HCT116 (cell line): ENCODE data around the gene PAN3. TPM values are rescaled to one million over a fixed set of nuclear protein-coding genes. Genes with fewer than 3 reads are reported as not detected.

Source experiments
- ATAC-seq: fragments of 200-7000 bp; cut with Tn5 transposase; 2 replicates; pipeline ENCODE4 v1.9.1; 2020; ENCODE audit warnings: mild to moderate bottlenecking, moderate library complexity
- BruUV-seq: library from RNA; stranded (reverse); fragments of 400-500 nt; replicated peaks from 2 replicates; lab custom pipeline; 2021; lab: Mats Ljungman, UMichigan
- CTCF ChIA-PET: fragments of 300-600 bp; sonication (Branson Sonifier 250); formaldehyde crosslinking; loops from one replicate; lab custom pipeline; 2021; ENCODE audit warnings: antibody characterized with exemption; lab: Charles Lee
- POLR2A ChIA-PET: fragments of 300-600, 350-600 bp; sonication (Branson Sonifier 250); formaldehyde crosslinking; loops from one replicate; lab custom pipeline; 2021; ENCODE audit warnings: antibody characterized with exemption; lab: Charles Lee
- RAD21 ChIA-PET, 2 experiments: fragments of 300-600 bp; sonication (Branson Sonifier 250); formaldehyde crosslinking; loops; one replicate each; lab custom pipeline; 2023; ENCODE audit warnings: low total read pairs in 2 of 2; ENCODE audit not compliant: uncharacterized antibody in 2 of 2, unreplicated experiment in 2 of 2, low non-redundant PET in 1 of 2; lab: Charles Lee
- DNase-seq: peaks from one replicate; pipeline ENCODE4 v3.0.0-alpha.2; 2010; ENCODE audit warnings: low read depth, low spot score
- H2AFZ ChIP-seq: fragments of 200-600 bp; shearing (Covaris generic), sonication (generic); 2 replicates; pipeline ENCODE4 v1.6.1; 2017; ENCODE audit warnings: low read depth, mixed run types, mixed read lengths, antibody characterized with exemption, low read length; ENCODE audit not compliant: poor library complexity, severe bottlenecking
- H3K27ac ChIP-seq: 2 replicates; pipeline ENCODE4 v1.5.1; 2012; ENCODE audit warnings: low read depth, low read length
- H3K27me3 ChIP-seq: fragments of 200-600 bp; sonication (generic); 2 replicates; pipeline ENCODE4 v1.6.1; 2016; ENCODE audit warnings: mixed run types, low read length, mixed read lengths; ENCODE audit not compliant: insufficient read depth
- H3K36me3 ChIP-seq, 2 experiments: fragments of 200-500 bp in 1 of 2; fragments of 200-600 bp in 1 of 2; sonication (Bioruptor generic) in 1 of 2; sonication (generic) in 1 of 2; 2 replicates each; pipeline versions ENCODE4 v1.5.1 to v1.6.1; 2014 to 2016; ENCODE audit warnings: low read length in 2 of 2, inconsistent platforms in 1 of 2, mixed read lengths in 1 of 2, mixed run types in 1 of 2; ENCODE audit not compliant: insufficient read depth in 2 of 2, control insufficient read depth in 1 of 2
- H3K4me1 ChIP-seq, 2 experiments: fragments of 200-600 bp in 1 of 2; sonication (generic) in 1 of 2; 2 replicates each; pipeline versions ENCODE4 v1.5.1 to v1.6.1; 2012 to 2017; ENCODE audit warnings: low read length in 2 of 2, inconsistent platforms in 1 of 2, mild to moderate bottlenecking in 1 of 2, mixed read lengths in 1 of 2, mixed run types in 1 of 2, moderate library complexity in 1 of 2; ENCODE audit not compliant: insufficient read depth in 2 of 2, control insufficient read depth in 1 of 2
- H3K4me2 ChIP-seq: fragments of 200-600 bp; sonication (generic); 2 replicates; pipeline ENCODE4 v1.6.1; 2017; ENCODE audit warnings: mixed run types, low read length, mixed read lengths
- H3K4me3 ChIP-seq, 2 experiments: fragments of 200-600 bp in 1 of 2; sonication (generic) in 1 of 2; replicated peaks in 1 of 2; 2 replicates each; pipeline ENCODE4 v1.5.1; 2011 to 2016; ENCODE audit warnings: low read length in 2 of 2, control low read depth in 1 of 2, low read depth in 1 of 2, mild to moderate bottlenecking in 1 of 2, mixed read lengths in 1 of 2, mixed run types in 1 of 2
- H3K79me2 ChIP-seq: fragments of 200-600 bp; sonication (generic); 2 replicates; pipeline ENCODE4 v1.6.1; 2017; ENCODE audit warnings: mild to moderate bottlenecking, mixed run types, low read length, moderate library complexity, mixed read lengths; ENCODE audit not compliant: insufficient read depth
- H3K9ac ChIP-seq: fragments of 200-600 bp; sonication (generic); 2 replicates; pipeline ENCODE4 v1.6.1; 2016; ENCODE audit warnings: low read length, mixed read lengths
- H3K9me2 ChIP-seq: fragments of 200-600 bp; sonication (generic), shearing (Covaris generic); 2 replicates; pipeline ENCODE4 v1.6.1; 2017; ENCODE audit warnings: mixed run types, mild to moderate bottlenecking, moderate library complexity; ENCODE audit not compliant: insufficient read depth
- H3K9me3 ChIP-seq, 2 experiments: fragments of 200-500 bp in 1 of 2; fragments of 200-600 bp in 1 of 2; sonication (Bioruptor generic) in 1 of 2; sonication (generic) in 1 of 2; 2 replicates each; pipeline ENCODE4 v1.6.1; 2014 to 2017; ENCODE audit warnings: low read length in 2 of 2, mixed read lengths in 2 of 2, inconsistent platforms in 1 of 2, low read depth in 1 of 2, mild to moderate bottlenecking in 1 of 2, mixed run types in 1 of 2, moderate library complexity in 1 of 2; ENCODE audit not compliant: control insufficient read depth in 1 of 2, insufficient read depth in 1 of 2
- H4K20me1 ChIP-seq: fragments of 200-600 bp; sonication (generic), shearing (Covaris generic); 2 replicates; pipeline ENCODE4 v1.6.1; 2017; ENCODE audit warnings: mixed run types, mild to moderate bottlenecking, moderate library complexity; ENCODE audit not compliant: insufficient read depth
- CEBPB ChIP-seq: IDR thresholded peaks from 2 replicates; pipeline ENCODE4 v1.6.1; 2012; ENCODE audit warnings: low read depth
- POLR2AphosphoS5 ChIP-seq: IDR thresholded peaks from 2 replicates; pipeline ENCODE4 v1.6.1; 2011; ENCODE audit warnings: mild to moderate bottlenecking, low read depth, low read length, moderate library complexity
- RAD21 ChIP-seq: IDR thresholded peaks from 2 replicates; pipeline ENCODE4 v1.6.1; 2012; ENCODE audit warnings: low read depth, mild to moderate bottlenecking
- ZNF274 ChIP-seq: fragments of 200-500 bp; sonication (Bioruptor generic); IDR thresholded peaks from 2 replicates; pipeline ENCODE4 v1.6.1; 2014; ENCODE audit warnings: mild to moderate bottlenecking, low read depth, low read length, inconsistent platforms
- intact Hi-C: fragments of 100-400 bp; cut with micrococcal nuclease; formaldehyde crosslinking; loops from 2 replicates; pipeline ENCODE4 v1.10.0; 2022
- total RNA-seq: library from RNA; stranded (reverse); gene quantifications from one replicate; pipeline ENCODE4 v1.2.1, GENCODE V29; 2021; ENCODE audit not compliant: unreplicated experiment
- TF ChIP-seq, protein P1 (sequence below), 3 experiments: fragments of 200-600 bp in 1 of 3; sonication (generic) in 1 of 3; IDR thresholded peaks in 2 of 3; conservative IDR thresholded peaks in 1 of 3; 2 replicates each; pipeline ENCODE4 v1.5.1; 2012 to 2017; ENCODE audit warnings: low read depth in 2 of 3, low read length in 2 of 3, antibody characterized with exemption in 1 of 3, borderline replicate concordance in 1 of 3, control low read depth in 1 of 3, mild to moderate bottlenecking in 1 of 3, mixed read lengths in 1 of 3, mixed run types in 1 of 3, moderate library complexity in 1 of 3; ENCODE audit not compliant: insufficient read depth in 1 of 3
- TF ChIP-seq, protein P2 (sequence below): IDR thresholded peaks from 2 replicates; pipeline ENCODE4 v1.6.1; 2012

Gene PAN3
- total RNA-seq, 1 experiment from 2014 or later = 30.1 TPM

DNA sequence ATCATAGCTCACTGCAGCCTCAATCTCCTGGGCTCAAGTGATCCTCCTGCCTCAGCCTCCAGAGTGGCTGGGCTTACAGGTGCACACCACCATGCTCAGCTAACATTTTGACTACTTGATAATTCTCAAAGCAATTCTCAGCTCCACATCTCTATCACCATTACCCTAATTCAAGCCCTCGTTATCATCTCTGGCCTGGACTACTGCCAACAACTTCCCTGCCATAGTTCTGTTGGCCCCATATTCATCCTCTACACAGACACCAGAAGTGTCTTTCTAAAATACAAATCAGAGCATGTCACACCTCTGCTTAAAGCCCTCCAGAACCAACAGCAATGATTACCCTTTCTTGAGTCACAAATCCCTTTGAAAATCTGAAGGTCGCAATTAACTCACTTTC lies 45.9 kb upstream of the PAN3 start:
- no peak for TF ChIP-seq ZNF274
- ChIA-PET POLR2A (no interaction called here), RAD21 (no interaction called here), CTCF (no interaction called here)
- H3K4me2 ChIP-seq = no peak overlapping the region
- no peak overlapping the region for H3K27ac ChIP-seq
- H3K27me3 ChIP-seq = 0 out of 2 replicates have a peak, but pooled peaks cover 5% of the 10 kb centered on the region
- no peak for ATAC-seq
- H2AFZ ChIP-seq = no peak overlapping the region
- H3K4me3 ChIP-seq = no peak overlapping the region
- H4K20me1 ChIP-seq = no peaks in the 10 kb centered on the region
- H3K9me2 ChIP-seq = no peaks in the 10 kb centered on the region
- no peaks in the 10 kb centered on the region for H3K4me1 ChIP-seq
- no peaks in the 10 kb centered on the region for H3K36me3 ChIP-seq
- H3K9ac ChIP-seq = no peak overlapping the region
- H3K79me2 ChIP-seq = no peaks in the 10 kb centered on the region
- no peaks in the 10 kb centered on the region for H3K9me3 ChIP-seq
- intact Hi-C loops = no loop called here
- BruUV-seq = no TSS peak
- DNase-seq = no peak

DNA sequence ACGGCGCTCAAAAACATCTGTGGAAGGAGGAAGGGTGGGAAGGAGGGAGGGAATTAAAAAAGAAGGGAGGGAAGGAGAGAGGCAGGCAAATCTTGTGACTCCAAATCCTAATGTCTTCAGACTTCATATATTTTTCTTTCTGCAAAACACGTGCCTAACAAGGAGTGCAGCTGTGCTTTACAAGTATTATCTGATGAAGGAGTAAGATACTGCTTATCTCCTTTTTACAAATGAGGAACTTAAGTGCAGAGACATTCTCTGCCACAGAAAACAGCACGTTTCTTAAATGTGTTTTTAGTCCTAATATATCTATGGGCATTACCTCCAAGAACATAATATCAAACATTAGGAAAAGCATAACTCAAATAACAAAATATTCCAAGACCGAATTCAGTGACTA lies 44.5 kb upstream of the PAN3 start:
- no peak overlapping the region for H3K27ac ChIP-seq
- CTCF ChIA-PET = no interaction called here
- no peak overlapping the region for H3K4me3 ChIP-seq
- no peaks in the 10 kb centered on the region for H3K36me3 ChIP-seq
- no peaks in the 10 kb centered on the region for H3K79me2 ChIP-seq
- H2AFZ ChIP-seq = no peak overlapping the region
- H4K20me1 ChIP-seq = no peaks in the 10 kb centered on the region
- no peaks in the 10 kb centered on the region for H3K9me3 ChIP-seq
- DNase-seq (no peak), ATAC-seq (no peak)
- H3K4me1 ChIP-seq = no peaks in the 10 kb centered on the region
- POLR2A ChIA-PET = no interaction called here
- RAD21 ChIA-PET = no interaction called here
- no peak overlapping the region for H3K9ac ChIP-seq
- H3K4me2 ChIP-seq = no peak overlapping the region
- no peaks in the 10 kb centered on the region for H3K9me2 ChIP-seq
- BruUV-seq = no TSS peak
- no peak for TF ChIP-seq POLR2AphosphoS5
- intact Hi-C loops = no loop called here
- 0 out of 2 replicates have a peak, but pooled peaks cover 11% of the 10 kb centered on the region for H3K27me3 ChIP-seq

DNA sequence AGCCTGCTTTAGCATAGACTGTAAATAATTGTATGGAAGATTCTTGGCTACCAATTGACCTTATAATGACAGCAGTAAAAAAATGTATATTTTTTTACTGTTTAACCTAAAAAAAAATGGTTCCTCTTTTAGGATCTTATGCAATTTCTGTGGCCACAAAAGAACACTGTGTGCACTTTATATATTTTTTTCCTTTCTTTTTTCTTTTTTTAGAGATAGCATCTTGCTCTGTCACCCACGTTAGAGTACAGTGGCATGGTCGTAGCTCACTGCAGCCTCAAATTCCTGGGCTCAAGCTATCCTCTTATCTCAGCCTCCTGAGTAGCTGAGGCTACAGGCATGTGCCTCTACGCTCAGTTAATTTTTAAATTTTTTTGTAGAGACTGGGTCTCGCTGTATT lies 44.0 kb upstream of the PAN3 start:
- intact Hi-C loops = no loop called here
- Histone ChIP-seq H3K9me2 (no peaks in the 10 kb centered on the region), H3K4me2 (no peak overlapping the region), H3K27me3 (0 out of 2 replicates have a peak, but pooled peaks cover 15% of the 10 kb centered on the region), H3K4me1 (no peaks in the 10 kb centered on the region)
- DNase-seq = no peak
- POLR2A ChIA-PET = no interaction called here
- TF ChIP-seq POLR2AphosphoS5 = no peak
- TF ChIP-seq, protein P1, sequence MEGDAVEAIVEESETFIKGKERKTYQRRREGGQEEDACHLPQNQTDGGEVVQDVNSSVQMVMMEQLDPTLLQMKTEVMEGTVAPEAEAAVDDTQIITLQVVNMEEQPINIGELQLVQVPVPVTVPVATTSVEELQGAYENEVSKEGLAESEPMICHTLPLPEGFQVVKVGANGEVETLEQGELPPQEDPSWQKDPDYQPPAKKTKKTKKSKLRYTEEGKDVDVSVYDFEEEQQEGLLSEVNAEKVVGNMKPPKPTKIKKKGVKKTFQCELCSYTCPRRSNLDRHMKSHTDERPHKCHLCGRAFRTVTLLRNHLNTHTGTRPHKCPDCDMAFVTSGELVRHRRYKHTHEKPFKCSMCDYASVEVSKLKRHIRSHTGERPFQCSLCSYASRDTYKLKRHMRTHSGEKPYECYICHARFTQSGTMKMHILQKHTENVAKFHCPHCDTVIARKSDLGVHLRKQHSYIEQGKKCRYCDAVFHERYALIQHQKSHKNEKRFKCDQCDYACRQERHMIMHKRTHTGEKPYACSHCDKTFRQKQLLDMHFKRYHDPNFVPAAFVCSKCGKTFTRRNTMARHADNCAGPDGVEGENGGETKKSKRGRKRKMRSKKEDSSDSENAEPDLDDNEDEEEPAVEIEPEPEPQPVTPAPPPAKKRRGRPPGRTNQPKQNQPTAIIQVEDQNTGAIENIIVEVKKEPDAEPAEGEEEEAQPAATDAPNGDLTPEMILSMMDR (IDR thresholded peaks at IDR 0.05 in 2 of 3, conservative IDR thresholded peaks at IDR 0.05 in 1 of 3; ENCODE audit: borderline replicate concordance in 1 of 3, insufficient read depth in 1 of 3, low read depth in 2 of 3, low read length in 2 of 3) = no peak
- no peak for TF ChIP-seq CEBPB
- TF ChIP-seq RAD21 = no peak
- TF ChIP-seq, protein P2, sequence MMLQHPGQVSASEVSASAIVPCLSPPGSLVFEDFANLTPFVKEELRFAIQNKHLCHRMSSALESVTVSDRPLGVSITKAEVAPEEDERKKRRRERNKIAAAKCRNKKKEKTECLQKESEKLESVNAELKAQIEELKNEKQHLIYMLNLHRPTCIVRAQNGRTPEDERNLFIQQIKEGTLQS = no peak
- TF ChIP-seq, all 23 proteins: peak for 0
- BruUV-seq = no TSS peak
- Histone ChIP-seq H4K20me1 (no peaks in the 10 kb centered on the region), H3K27ac (no peak overlapping the region), H3K79me2 (no peaks in the 10 kb centered on the region), H3K9me3 (no peaks in the 10 kb centered on the region), H3K4me3 (no peak overlapping the region), H3K9ac (no peak overlapping the region), H3K36me3 (no peaks in the 10 kb centered on the region), H2AFZ (no peak overlapping the region)
- no peak for ATAC-seq
- RAD21 ChIA-PET = no interaction called here
- CTCF ChIA-PET = no interaction called here
